SU-DHL-6 (cell line): Measurements from ENCODE around the gene DPP8.
"Not testable (repeated sequence)": the region's sequence is repeated elsewhere in the genome, so short reads cannot be mapped to it uniquely, and the experiment has no call there.

Experiments used
- H2AFZ ChIP-seq: fragments of 200-600 bp; sonication (generic); 2 replicates; pipeline ENCODE4 v1.6.1; 2014; ENCODE audit warnings: low read depth, mild to moderate bottlenecking, moderate library complexity, mixed read lengths, antibody characterized with exemption, low read length; ENCODE audit not compliant: severe bottlenecking
- H3F3A ChIP-seq: fragments of 200-600 bp; shearing (Covaris generic); 2 replicates; pipeline ENCODE4 v1.6.0; 2016; ENCODE audit warnings: antibody characterized with exemption, mild to moderate bottlenecking; ENCODE audit not compliant: insufficient read depth
- H3K27ac ChIP-seq: fragments of 200-600 bp; sonication (generic); 2 replicates; pipeline ENCODE4 v1.5.1; 2016; ENCODE audit warnings: low read depth, mild to moderate bottlenecking, low read length, moderate library complexity, mixed read lengths
- H3K27me3 ChIP-seq: fragments of 200-600 bp; sonication (generic), shearing (Covaris generic); 2 replicates; pipeline ENCODE4 v1.6.0; 2014; ENCODE audit warnings: mild to moderate bottlenecking, low read length
- H3K36me3 ChIP-seq: fragments of 200-600 bp; sonication (generic); 2 replicates; pipeline ENCODE4 v1.6.1; 2014; ENCODE audit warnings: mild to moderate bottlenecking, low read length, mixed read lengths
- H3K4me2 ChIP-seq: fragments of 300-600, 200-600 bp; shearing (Covaris generic), sonication (generic); 2 replicates; pipeline ENCODE4 v1.6.0; 2014; ENCODE audit warnings: low read length, low read depth, mild to moderate bottlenecking; ENCODE audit not compliant: poor library complexity, severe bottlenecking
- H3K4me3 ChIP-seq: fragments of 200-600 bp; sonication (generic); 2 replicates; pipeline ENCODE4 v1.5.1; 2014; ENCODE audit warnings: antibody characterized with exemption, low read length, mild to moderate bottlenecking, mixed read lengths; ENCODE audit not compliant: insufficient read depth, poor library complexity, severe bottlenecking
- H3K79me2 ChIP-seq: fragments of 200-600 bp; sonication (generic); 2 replicates; pipeline ENCODE4 v1.6.1; 2014; ENCODE audit warnings: mild to moderate bottlenecking, low read length, moderate library complexity; ENCODE audit not compliant: insufficient read depth
- H3K9ac ChIP-seq: fragments of 200-600 bp; sonication (generic); 2 replicates; pipeline ENCODE4 v1.7.0; 2014; ENCODE audit warnings: mild to moderate bottlenecking, low read length
- H3K9me2 ChIP-seq: fragments of 200-600 bp; sonication (generic); replicated peaks from 2 replicates; pipeline ENCODE4 v1.6.1; 2014; ENCODE audit warnings: low read length; ENCODE audit not compliant: insufficient read depth
- H3K9me3 ChIP-seq: fragments of 200-600 bp; sonication (generic); 2 replicates; pipeline ENCODE4 v1.6.1; 2014; ENCODE audit warnings: low read length, mixed read lengths; ENCODE audit not compliant: insufficient read depth
- H4K20me1 ChIP-seq: fragments of 200-600 bp; sonication (generic); 2 replicates; pipeline ENCODE4 v1.6.1; 2014; ENCODE audit warnings: low read depth, mild to moderate bottlenecking, antibody characterized with exemption, low read length, moderate library complexity, mixed read lengths
- CTCF ChIP-seq: fragments of 200-600 bp; sonication (generic); IDR thresholded peaks from one replicate; pipeline ENCODE4 v1.5.1; 2017; ENCODE audit warnings: antibody characterized with exemption, mild to moderate bottlenecking, low read length, moderate library complexity; ENCODE audit not compliant: insufficient read depth, poor library complexity, severe bottlenecking
- EZH2phosphoT487 ChIP-seq: fragments of 200-600 bp; sonication (generic), shearing (Covaris generic); conservative IDR thresholded peaks from 2 replicates; pipeline ENCODE4 v1.6.1; 2018; ENCODE audit warnings: mild to moderate bottlenecking, antibody characterized with exemption, low read length, moderate library complexity, mixed read lengths

Gene DPP8

GRCh38 chr15:65553691-65554090 is 36.2 kb upstream of the DPP8 start:
- H3K9me3 ChIP-seq, result no peaks in the 10 kb centered on the region
- no peak overlapping the region for H3K9ac ChIP-seq
- H3K79me2 ChIP-seq, result peaks cover 41% of the 10 kb centered on the region
- H3F3A ChIP-seq, result no peaks in the 10 kb centered on the region
- no peak overlapping the region for H3K4me2 ChIP-seq
- TF ChIP-seq EZH2phosphoT487 (no peak), CTCF (no peak)
- H3K9me2 ChIP-seq, result no peaks in the 10 kb centered on the region
- no peak overlapping the region for H2AFZ ChIP-seq
- H3K27ac ChIP-seq, result no peak overlapping the region
- H3K4me3 ChIP-seq, result no peak overlapping the region
- H3K36me3 ChIP-seq, result peaks cover 3% of the 10 kb centered on the region; the same call in 1 of the 2 replicates
- H4K20me1 ChIP-seq, result no peaks in the 10 kb centered on the region
- H3K27me3 ChIP-seq, result no peaks in the 10 kb centered on the region

GRCh38 chr15:65552851-65553250 is 35.4 kb upstream of the DPP8 start:
- H3K27me3 ChIP-seq, H3K4me3 ChIP-seq, H4K20me1 ChIP-seq, H3F3A ChIP-seq, H2AFZ ChIP-seq, H3K4me2 ChIP-seq, H3K9me3 ChIP-seq, H3K27ac ChIP-seq, H3K9me2 ChIP-seq, H3K9ac ChIP-seq, H3K36me3 ChIP-seq: not testable (repeated sequence)
- H3K79me2 ChIP-seq, result peaks cover 49% of the 10 kb centered on the region

DNA sequence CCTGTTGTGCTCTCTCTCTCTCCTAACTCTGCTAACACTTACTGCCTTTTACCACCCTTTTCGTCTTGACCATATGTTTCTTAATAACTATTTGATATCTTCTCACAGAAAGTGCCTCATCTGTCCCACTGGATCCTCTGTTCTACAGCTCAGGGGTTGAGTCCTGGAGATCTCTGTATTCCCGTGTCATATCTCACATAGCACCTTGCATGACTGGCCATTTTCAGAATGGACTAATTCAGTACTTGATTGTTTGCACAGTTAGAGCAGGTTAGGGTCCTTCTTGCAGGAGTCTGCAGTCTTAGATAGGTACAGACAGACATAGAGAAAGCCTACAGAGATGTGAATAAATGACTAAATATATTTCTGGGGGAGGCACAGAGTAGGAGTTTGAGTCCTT is 33.7 kb upstream of the DPP8 start:
- H2AFZ ChIP-seq, result no peak overlapping the region
- no peaks in the 10 kb centered on the region for H3F3A ChIP-seq
- no peaks in the 10 kb centered on the region for H3K27me3 ChIP-seq
- TF ChIP-seq EZH2phosphoT487 (no peak), CTCF (no peak)
- H3K9me3 ChIP-seq, result no peaks in the 10 kb centered on the region
- no peaks in the 10 kb centered on the region for H4K20me1 ChIP-seq
- no peak overlapping the region for H3K9ac ChIP-seq
- H3K36me3 ChIP-seq, result no peaks in the 10 kb centered on the region
- H3K79me2 ChIP-seq, result peaks cover 64% of the 10 kb centered on the region
- H3K4me3 ChIP-seq, result no peak overlapping the region
- no peak overlapping the region for H3K27ac ChIP-seq
- no peaks in the 10 kb centered on the region for H3K9me2 ChIP-seq
- no peak overlapping the region for H3K4me2 ChIP-seq

DNA sequence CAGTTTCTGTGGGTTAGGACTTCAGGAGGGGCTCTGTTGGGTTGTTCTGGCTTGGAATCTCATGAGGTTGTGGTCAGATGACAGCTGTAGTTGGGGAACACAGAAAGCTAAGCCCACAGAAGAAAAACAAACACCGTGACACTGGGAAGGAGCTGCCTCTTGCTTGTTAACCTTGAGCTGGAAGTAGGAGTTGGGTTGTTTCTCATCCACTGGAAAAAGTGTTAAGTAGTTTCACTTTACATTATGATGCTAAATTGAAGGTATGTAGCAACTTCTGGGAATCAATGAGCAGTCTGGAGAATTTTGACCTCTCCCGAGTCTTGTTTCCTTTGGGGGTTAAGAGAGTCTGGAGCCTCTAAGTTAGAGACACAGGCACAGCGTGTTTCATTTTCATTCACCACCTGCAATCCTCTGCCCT is 33.2 kb upstream of the DPP8 start:
- H3K79me2 ChIP-seq, result peaks cover 69% of the 10 kb centered on the region
- TF ChIP-seq EZH2phosphoT487 (no peak), CTCF (no peak)
- no peaks in the 10 kb centered on the region for H3K9me3 ChIP-seq
- H4K20me1 ChIP-seq, result no peaks in the 10 kb centered on the region
- no peaks in the 10 kb centered on the region for H3K9me2 ChIP-seq
- no peak overlapping the region for H3K27ac ChIP-seq
- peaks cover 2% of the 10 kb centered on the region; the same call in 1 of the 2 replicates for H3F3A ChIP-seq
- H3K36me3 ChIP-seq, result no peaks in the 10 kb centered on the region
- no peaks in the 10 kb centered on the region for H3K27me3 ChIP-seq
- no peak overlapping the region for H3K4me3 ChIP-seq
- no peak overlapping the region for H2AFZ ChIP-seq
- H3K9ac ChIP-seq, result no peak overlapping the region
- no peak overlapping the region for H3K4me2 ChIP-seq

GRCh38 chr15:65549288-65549687 is 31.8 kb upstream of the DPP8 start:
- not testable (repeated sequence) for H3K9me2 ChIP-seq, H2AFZ ChIP-seq, H3K9ac ChIP-seq, H3K4me3 ChIP-seq, H3K36me3 ChIP-seq, H3K9me3 ChIP-seq, H3K27me3 ChIP-seq, H3K27ac ChIP-seq, H3F3A ChIP-seq, H3K4me2 ChIP-seq, H4K20me1 ChIP-seq
- H3K79me2 ChIP-seq, result peaks cover 82% of the 10 kb centered on the region
